Neural cell (in vitro differentiated cells): ENCODE measurements around the gene GTF3A. TPM values are rescaled to one million over a fixed set of nuclear protein-coding genes. Genes with fewer than 3 reads are reported as not detected.

Experiments used
- H2AFZ ChIP-seq: fragments of 200-600, 300-800 bp; sonication (generic), shearing (Covaris generic); 2 replicates; pipeline ENCODE4 v1.6.0; 2014; ENCODE audit warnings: low read depth, mild to moderate bottlenecking, antibody characterized with exemption, low read length, moderate library complexity
- H3F3A ChIP-seq: fragments of 200-600 bp; shearing (Covaris generic); 2 replicates; pipeline ENCODE4 v1.6.1; 2016; ENCODE audit warnings: mild to moderate bottlenecking, moderate library complexity, mixed read lengths, antibody characterized with exemption, low read length; ENCODE audit not compliant: insufficient read depth, poor library complexity, severe bottlenecking
- H3K27ac ChIP-seq: fragments of 200-600, 300-800 bp; sonication (generic), shearing (Covaris generic); 2 replicates; pipeline ENCODE4 v1.5.1; 2014; ENCODE audit warnings: mild to moderate bottlenecking, low read length, moderate library complexity
- H3K27me3 ChIP-seq: fragments of 300-800, 200-600 bp; sonication (generic), shearing (Covaris generic); 2 replicates; pipeline ENCODE4 v1.6.0; 2014; ENCODE audit warnings: mild to moderate bottlenecking, low read depth, low read length, moderate library complexity; ENCODE audit not compliant: insufficient read depth
- H3K36me3 ChIP-seq: fragments of 300-800, 200-600 bp; sonication (generic), shearing (Covaris generic); 2 replicates; pipeline ENCODE4 v1.5.1; 2014; ENCODE audit warnings: mild to moderate bottlenecking, antibody characterized with exemption, low read length, moderate library complexity; ENCODE audit not compliant: insufficient read depth
- H3K4me2 ChIP-seq: fragments of 300-800, 200-600 bp; sonication (generic), shearing (Covaris generic); 2 replicates; pipeline ENCODE4 v1.6.0; 2014; ENCODE audit warnings: mild to moderate bottlenecking, low read length
- H3K4me3 ChIP-seq: fragments of 300-800, 200-600 bp; sonication (generic), shearing (Covaris generic); 2 replicates; pipeline ENCODE4 v1.5.1; 2014; ENCODE audit warnings: mild to moderate bottlenecking, low read length, moderate library complexity
- H3K79me2 ChIP-seq: fragments of 200-600 bp; shearing (Covaris generic); replicated peaks from 2 replicates; pipeline ENCODE4 v1.6.0; 2014; ENCODE audit warnings: mild to moderate bottlenecking, low read length, moderate library complexity; ENCODE audit not compliant: insufficient read depth
- H3K9ac ChIP-seq: fragments of 300-800, 200-600 bp; sonication (generic), shearing (Covaris generic); 2 replicates; pipeline ENCODE4 v1.6.1; 2016; ENCODE audit warnings: mild to moderate bottlenecking, low read length, mixed read lengths
- H3K9me2 ChIP-seq: fragments of 200-600 bp; shearing (Covaris generic); 2 replicates; pipeline ENCODE4 v1.6.1; 2016; ENCODE audit warnings: mild to moderate bottlenecking, low read length, mixed read lengths; ENCODE audit not compliant: insufficient read depth
- H3K9me3 ChIP-seq: fragments of 200-600, 300-800 bp; sonication (generic), shearing (Covaris generic); 2 replicates; pipeline ENCODE4 v1.6.1; 2016; ENCODE audit warnings: mild to moderate bottlenecking, mixed run types, low read length, moderate library complexity, mixed read lengths
- H4K20me1 ChIP-seq: fragments of 200-600 bp; shearing (Covaris generic); 2 replicates; pipeline ENCODE4 v1.6.1; 2016; ENCODE audit warnings: mild to moderate bottlenecking, mixed run types; ENCODE audit not compliant: insufficient read depth
- CTCF ChIP-seq: fragments of 450-650 bp; IDR thresholded peaks from 2 replicates; pipeline ENCODE4 v1.5.1; 2014; ENCODE audit warnings: antibody characterized with exemption, mild to moderate bottlenecking, moderate library complexity; ENCODE audit not compliant: poor library complexity, severe bottlenecking
- EP300 ChIP-seq: fragments of 450-650 bp; conservative IDR thresholded peaks from 2 replicates; pipeline ENCODE4 v1.6.1; 2014; ENCODE audit warnings: antibody characterized with exemption, mild to moderate bottlenecking, moderate library complexity; ENCODE audit not compliant: poor library complexity, severe bottlenecking
- EZH2 ChIP-seq: fragments of 200-600, 300-800 bp; shearing (Covaris generic), sonication (generic); IDR thresholded peaks from 2 replicates; pipeline ENCODE4 v1.6.1; 2014; ENCODE audit warnings: antibody characterized with exemption, low read length, borderline replicate concordance, mild to moderate bottlenecking; ENCODE audit not compliant: insufficient read depth, poor library complexity, severe bottlenecking
- MXI1 ChIP-seq: fragments of 450-650 bp; conservative IDR thresholded peaks from 2 replicates; pipeline ENCODE4 v1.6.1; 2014; ENCODE audit warnings: antibody characterized with exemption, mild to moderate bottlenecking; ENCODE audit not compliant: poor library complexity, severe bottlenecking
- POLR2AphosphoS5 ChIP-seq: IDR thresholded peaks from 2 replicates; pipeline ENCODE4 v1.6.1; 2012
- RAD21 ChIP-seq: fragments of 450-650 bp; conservative IDR thresholded peaks from 2 replicates; pipeline ENCODE4 v1.6.1; 2014; ENCODE audit warnings: antibody characterized with exemption, mild to moderate bottlenecking, moderate library complexity
- REST ChIP-seq: IDR thresholded peaks from 2 replicates; pipeline ENCODE4 v1.6.1; 2012; ENCODE audit warnings: borderline replicate concordance
- SMC3 ChIP-seq: fragments of 450-650 bp; conservative IDR thresholded peaks from 2 replicates; pipeline ENCODE4 v1.6.1; 2014; ENCODE audit warnings: antibody characterized with exemption, mild to moderate bottlenecking, moderate library complexity; ENCODE audit not compliant: poor library complexity
- TAF1 ChIP-seq: IDR thresholded peaks from 2 replicates; pipeline ENCODE4 v1.6.1; 2012; ENCODE audit warnings: low read depth
- polyA plus RNA-seq: library from polyadenylated mRNA; depleted of rRNA; stranded (reverse); fragments of >200 nt; gene quantifications from 2 replicates; pipeline ENCODE4 v1.2.3, GENCODE V29; 2014

The GTF3A gene
- polyA plus RNA-seq, 1 donor from 2014 or later: 104 TPM

DNA sequence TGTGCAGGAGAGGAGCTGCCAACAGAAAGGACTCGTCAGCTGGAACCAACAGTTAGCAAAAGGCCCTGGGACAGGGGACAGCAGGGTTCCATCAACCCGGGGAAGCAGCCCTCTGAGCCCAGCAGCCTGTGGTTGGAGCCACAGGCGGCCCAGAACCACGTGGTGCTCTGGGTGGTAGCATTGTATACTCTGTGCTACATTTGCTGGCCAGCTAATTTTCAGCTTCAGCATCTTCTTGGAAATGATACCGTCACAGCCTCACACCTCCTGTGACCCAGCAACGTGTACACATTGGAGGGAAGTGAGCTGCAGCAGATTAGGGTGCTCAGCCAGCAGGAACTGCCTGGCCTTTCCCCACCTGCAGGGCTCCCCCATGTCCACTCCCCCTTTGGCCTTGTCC is 39.1 kb downstream of the GTF3A start:
- no peaks in the 10 kb centered on the region for H3K79me2 ChIP-seq
- no peaks in the 10 kb centered on the region for H3K36me3 ChIP-seq
- TF ChIP-seq POLR2AphosphoS5 (no peak), SMC3 (no peak), MXI1 (no peak), CTCF (no peak), EZH2 (no peak), RAD21 (no peak), TAF1 (no peak), EP300 (no peak), REST (no peak)
- H3K4me3 ChIP-seq: no peak overlapping the region
- H2AFZ ChIP-seq: no peak overlapping the region
- H3K9me2 ChIP-seq: no peaks in the 10 kb centered on the region
- H4K20me1 ChIP-seq: no peaks in the 10 kb centered on the region
- H3K9ac ChIP-seq: no peak overlapping the region
- H3K9me3 ChIP-seq: no peaks in the 10 kb centered on the region
- no peaks in the 10 kb centered on the region for H3F3A ChIP-seq
- no peak overlapping the region for H3K4me2 ChIP-seq
- no peaks in the 10 kb centered on the region for H3K27me3 ChIP-seq
- no peak overlapping the region for H3K27ac ChIP-seq

DNA sequence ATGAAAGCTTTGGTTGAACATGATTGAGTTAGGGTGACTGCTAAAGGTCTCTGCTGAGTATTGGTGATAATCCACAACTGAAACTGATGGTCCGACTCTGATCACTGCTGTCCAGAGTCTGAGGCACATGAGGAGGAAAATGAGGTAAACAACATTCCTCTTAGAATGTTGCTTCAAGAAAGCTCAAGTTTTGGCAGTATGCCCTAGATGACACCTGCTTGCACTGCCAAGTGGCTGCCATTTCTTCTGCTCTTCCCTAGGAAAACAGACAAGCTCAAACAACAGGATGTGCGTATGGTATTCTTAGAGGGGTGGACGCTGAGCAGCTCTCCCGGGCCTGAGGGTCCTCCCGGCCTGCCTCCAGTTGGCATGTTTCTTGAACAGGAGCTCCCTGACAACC is 41.2 kb downstream of the GTF3A start:
- no peak overlapping the region for H3K4me3 ChIP-seq
- no peaks in the 10 kb centered on the region for H3K27me3 ChIP-seq
- H3K9me2 ChIP-seq: no peaks in the 10 kb centered on the region
- H4K20me1 ChIP-seq: no peaks in the 10 kb centered on the region
- no peak overlapping the region for H2AFZ ChIP-seq
- H3K79me2 ChIP-seq: no peaks in the 10 kb centered on the region
- H3K9ac ChIP-seq: no peak overlapping the region
- H3K9me3 ChIP-seq: no peaks in the 10 kb centered on the region
- no peak overlapping the region for H3K27ac ChIP-seq
- no peak overlapping the region for H3K4me2 ChIP-seq
- H3K36me3 ChIP-seq: no peaks in the 10 kb centered on the region
- H3F3A ChIP-seq: no peaks in the 10 kb centered on the region
- no peak for TF ChIP-seq MXI1
- no peak for TF ChIP-seq REST
- no peak for TF ChIP-seq EZH2
- TF ChIP-seq SMC3: no peak
